Endothelial cell of umbilical vein (primary cell): ENCODE data around the gene FICD. TPM values are rescaled to one million over a fixed set of nuclear protein-coding genes. Genes with fewer than 3 reads are reported as not detected.

Experiments
- BruUV-seq: library from RNA; stranded (reverse); fragments of 400-500 nt; replicated peaks from 2 replicates; lab custom pipeline; 2021; lab: Mats Ljungman, UMichigan
- CTCF ChIA-PET: fragments of 300-600, 350-600 bp; sonication (Branson Sonifier 250); formaldehyde crosslinking; loops from one replicate; lab custom pipeline; 2021; ENCODE audit warnings: antibody characterized with exemption, inconsistent platforms; lab: Charles Lee
- POLR2A ChIA-PET: fragments of 300-600, 350-600 bp; sonication (Branson Sonifier 250); formaldehyde crosslinking; loops from one replicate; lab custom pipeline; 2021; ENCODE audit warnings: antibody characterized with exemption, inconsistent platforms; lab: Charles Lee
- DNase-seq: peaks from one replicate; pipeline ENCODE4 v3.0.0-alpha.2; 2011; ENCODE audit warnings: low read depth, low spot score
- FAIRE-seq: peaks from 2 replicates; lab custom pipeline; 2011; peaks lifted over from hg19 to GRCh38; lab: Jason Lieb, UNC
- H2AFZ ChIP-seq: 2 replicates; pipeline ENCODE4 v1.6.0; 2012; ENCODE audit warnings: low read depth, low read length, control low read depth, inconsistent platforms
- H3K27ac ChIP-seq: 2 replicates; pipeline ENCODE4 v1.5.1; 2011; ENCODE audit warnings: low read depth, mild to moderate bottlenecking, control low read depth, low read length, moderate library complexity; ENCODE audit not compliant: insufficient read depth
- H3K27me3 ChIP-seq, 2 experiments: 2 replicates each; pipeline versions ENCODE4 v1.6.0 to v1.6.1; 2011; ENCODE audit warnings: low read length in 2 of 2, mixed read lengths in 1 of 2; ENCODE audit not compliant: control insufficient read depth in 2 of 2, insufficient read depth in 2 of 2
- H3K36me3 ChIP-seq, 2 experiments: 2 replicates in 1 of 2; 3 replicates in 1 of 2; pipeline ENCODE4 v1.5.1; 2011; ENCODE audit warnings: low read length in 2 of 2, mild to moderate bottlenecking in 1 of 2, moderate library complexity in 1 of 2; ENCODE audit not compliant: control insufficient read depth in 2 of 2, insufficient read depth in 2 of 2; ENCODE audit errors: extremely low read depth in 1 of 2
- H3K4me1 ChIP-seq: 3 replicates; pipeline ENCODE4 v1.5.1; 2011; ENCODE audit warnings: mild to moderate bottlenecking, low read length; ENCODE audit not compliant: control insufficient read depth, insufficient read depth; ENCODE audit errors: extremely low read depth
- H3K4me2 ChIP-seq: 2 replicates; pipeline ENCODE4 v1.6.1; 2011; ENCODE audit warnings: low read length, control low read depth, mixed read lengths; ENCODE audit not compliant: insufficient read depth
- H3K4me3 ChIP-seq, 3 experiments: fragments of 200-600 bp in 1 of 3; sonication (generic), shearing (Covaris generic) in 1 of 3; replicated peaks in 1 of 3; 2 replicates each; pipeline ENCODE4 v1.5.1; 2011 to 2016; ENCODE audit warnings: control low read depth in 3 of 3, low read length in 3 of 3, mild to moderate bottlenecking in 2 of 3, inconsistent platforms in 1 of 3, low read depth in 1 of 3, moderate library complexity in 1 of 3; ENCODE audit not compliant: insufficient read depth in 1 of 3
- H3K79me2 ChIP-seq: 2 replicates; pipeline ENCODE4 v1.6.0; 2012; ENCODE audit warnings: low read length, inconsistent platforms; ENCODE audit not compliant: control insufficient read depth, insufficient read depth
- H3K9ac ChIP-seq: replicated peaks from 2 replicates; pipeline ENCODE3; 2011; ENCODE audit warnings: low read length, control low read depth; ENCODE audit not compliant: insufficient read depth; ENCODE audit errors: extremely low read depth
- H3K9me1 ChIP-seq: replicated peaks from 3 replicates; pipeline ENCODE4 v1.6.0; 2011; ENCODE audit warnings: mild to moderate bottlenecking, low read length; ENCODE audit not compliant: control insufficient read depth, insufficient read depth; ENCODE audit errors: extremely low read depth
- H3K9me3 ChIP-seq: replicated peaks from 2 replicates; pipeline ENCODE4 v1.5.1; 2012; ENCODE audit warnings: low read length, inconsistent platforms; ENCODE audit not compliant: control insufficient read depth, insufficient read depth
- H4K20me1 ChIP-seq: replicated peaks from 2 replicates; pipeline ENCODE3; 2011; ENCODE audit warnings: mild to moderate bottlenecking, low read length; ENCODE audit not compliant: control insufficient read depth, insufficient read depth; ENCODE audit errors: extremely low read depth
- CTCF ChIP-seq, 2 donors: IDR thresholded peaks; 1 replicate in 1 of 2; 2 replicates in 1 of 2; pipeline ENCODE4 v1.5.1; 2011; ENCODE audit warnings: low read length in 2 of 2, mild to moderate bottlenecking in 2 of 2, moderate library complexity in 2 of 2, control low read depth in 1 of 2, inconsistent platforms in 1 of 2, low read depth in 1 of 2; ENCODE audit not compliant: insufficient read depth in 1 of 2; ENCODE audit errors: extremely low read depth in 1 of 2
- EZH2 ChIP-seq: IDR thresholded peaks from 2 replicates; pipeline ENCODE4 v1.6.1; 2012; ENCODE audit warnings: borderline replicate concordance, low read depth, mild to moderate bottlenecking, moderate library complexity, low read length, inconsistent platforms; ENCODE audit not compliant: severe bottlenecking
- FOS ChIP-seq: IDR thresholded peaks from 2 replicates; pipeline ENCODE4 v1.6.1; 2011; ENCODE audit warnings: mild to moderate bottlenecking, low read length, moderate library complexity, borderline replicate concordance; ENCODE audit not compliant: insufficient read depth
- GATA2 ChIP-seq: IDR thresholded peaks from 2 replicates; pipeline ENCODE4 v1.7.0; 2011; ENCODE audit warnings: low read depth, mild to moderate bottlenecking, moderate library complexity, mixed read lengths, low read length; ENCODE audit not compliant: insufficient read length, insufficient read depth
- JUN ChIP-seq: IDR thresholded peaks from 2 replicates; pipeline ENCODE4 v1.6.1; 2011; ENCODE audit warnings: borderline replicate concordance, low read depth; ENCODE audit not compliant: insufficient read length, insufficient read depth
- MAX ChIP-seq: IDR thresholded peaks from 2 replicates; pipeline ENCODE4 v1.6.1; 2011; ENCODE audit not compliant: insufficient read depth, insufficient read length
- MYC ChIP-seq: IDR thresholded peaks from one replicate; pipeline ENCODE4 v1.6.1; 2011; ENCODE audit warnings: mild to moderate bottlenecking, low read depth, low read length
- POLR2A ChIP-seq: IDR thresholded peaks from 2 replicates; pipeline ENCODE4 v1.6.1; 2012; ENCODE audit warnings: low read depth, mild to moderate bottlenecking, control low read depth, low read length
- POLR2AphosphoS5 ChIP-seq: IDR thresholded peaks from 2 replicates; pipeline ENCODE4 v1.6.1; 2012; ENCODE audit warnings: low read depth, mild to moderate bottlenecking, control low read depth, low read length, moderate library complexity; ENCODE audit not compliant: insufficient read depth
- dilution Hi-C: fragments of 300-500 bp; cut with MboI; formaldehyde crosslinking; loops from one replicate; pipeline ENCODE4 v1.15.0; 2019; ENCODE audit warnings: low sequenced_read_pairs; ENCODE audit not compliant: extremely low pct_ligation_motif_present
- intact Hi-C: fragments of 100-400 bp; cut with micrococcal nuclease; formaldehyde crosslinking; loops from one replicate; pipeline ENCODE4 v1.10.0; 2022
- polyA plus RNA-seq, 4 experiments: library from polyadenylated mRNA; depleted of rRNA in 3 of 4; stranded (reverse) in 3 of 4; unstranded in 1 of 4; fragments of >200 nt; gene quantifications; 2 replicates each; pipeline versions ENCODE4 v1.2.1 to v1.2.3, GENCODE V29; 2011 to 2012; ENCODE audit warnings: missing spikeins in 1 of 4
- total RNA-seq: library from RNA; stranded (reverse); gene quantifications from 2 replicates; pipeline ENCODE4 v1.2.3, GENCODE V29; 2021

Gene FICD
- total and polyA plus RNA-seq, 2 donors (not counting 3 experiments of a cell fraction or from before 2014, with no cell fraction given): 3.9 to 6.1 TPM

- Histone ChIP-seq H3K9me1 (no peaks in the 10 kb centered on the region), H3K9ac (peak overlapping the region; percentile 82), H2AFZ (peak overlapping the region; percentile 77), H3K4me1 (peaks cover 37% of the 10 kb centered on the region), H3K36me3 (peaks cover 12% of the 10 kb centered on the region in 2 experiments), H3K27ac (peak overlapping the region; percentile 52), H3K27me3 (no peaks in the 10 kb centered on the region), H3K79me2 (peaks cover 28% of the 10 kb centered on the region), H4K20me1 (no peaks in the 10 kb centered on the region), H3K4me2 (peak overlapping the region; percentile 75), H3K4me3 (peak overlapping the region; percentile 66 to 95 (median 78)), H3K9me3 (no peaks in the 10 kb centered on the region)
- intact Hi-C loops (loop anchor here (1.0 to 5.0 kb wide), 10 partner anchors 55 to 549 kb away; partner anchors contain the start of genes ALKBH2 and CORO1C), dilution Hi-C loops (no loop called here)
- TSS peak; percentile 41 for BruUV-seq
- POLR2A ChIA-PET: no interaction called here
- FAIRE-seq (peak; percentile 80), DNase-seq (peak; percentile 90)
- no peak for TF ChIP-seq MYC
- no peak for TF ChIP-seq FOS
- no peak for TF ChIP-seq MAX
- peak; percentile 51 for TF ChIP-seq POLR2A
- no peak for TF ChIP-seq JUN
- TF ChIP-seq POLR2AphosphoS5: peak; percentile 18
- TF ChIP-seq CTCF (IDR thresholded peaks at IDR 0.05; ENCODE audit: extremely low read depth in 1 of 2, insufficient read depth in 1 of 2, low read depth in 1 of 2, low read length in 2 of 2): peak; percentile 80 to 88
- no peak for TF ChIP-seq EZH2
- no peak for TF ChIP-seq GATA2
- CTCF ChIA-PET: interaction anchor here (1.1 to 3.1 kb wide), 11 partner anchors 47 to 531 kb away, joined by 3 to 55 read pairs (median 6); partner anchors contain the start of gene ALKBH2
These were observed 48.2 kb downstream of the FICD start for GRCh38 chr12:108563136-108563803.
